ENCODE measurements around the gene LAD1.

Gene LAD1, protein sequence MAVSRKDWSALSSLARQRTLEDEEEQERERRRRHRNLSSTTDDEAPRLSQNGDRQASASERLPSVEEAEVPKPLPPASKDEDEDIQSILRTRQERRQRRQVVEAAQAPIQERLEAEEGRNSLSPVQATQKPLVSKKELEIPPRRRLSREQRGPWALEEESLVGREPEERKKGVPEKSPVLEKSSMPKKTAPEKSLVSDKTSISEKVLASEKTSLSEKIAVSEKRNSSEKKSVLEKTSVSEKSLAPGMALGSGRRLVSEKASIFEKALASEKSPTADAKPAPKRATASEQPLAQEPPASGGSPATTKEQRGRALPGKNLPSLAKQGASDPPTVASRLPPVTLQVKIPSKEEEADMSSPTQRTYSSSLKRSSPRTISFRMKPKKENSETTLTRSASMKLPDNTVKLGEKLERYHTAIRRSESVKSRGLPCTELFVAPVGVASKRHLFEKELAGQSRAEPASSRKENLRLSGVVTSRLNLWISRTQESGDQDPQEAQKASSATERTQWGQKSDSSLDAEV

DNA sequence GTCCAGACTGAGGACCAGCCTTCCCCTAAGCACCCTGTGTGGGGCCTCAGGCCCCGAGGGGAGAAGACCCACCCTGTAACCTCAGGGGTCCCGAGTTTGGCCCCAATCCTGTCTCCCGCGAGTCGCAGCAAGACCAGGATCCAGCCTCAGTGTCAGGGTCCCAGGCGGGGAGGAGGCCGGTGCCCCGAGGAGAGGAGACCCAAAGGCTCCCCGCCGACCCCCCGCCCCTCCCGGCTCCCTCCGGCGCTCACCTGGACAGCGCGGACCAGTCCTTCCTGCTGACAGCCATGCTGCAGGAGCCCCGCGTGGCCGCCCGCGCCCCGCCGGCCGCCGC, at the start of gene LAD1:
TSS of gene LAD1 (minus strand) at position 307 of the 334 bp plus-strand sequence. CDS start at position 289, 18 bp downstream.
- DNase-seq, result no peak

DNA sequence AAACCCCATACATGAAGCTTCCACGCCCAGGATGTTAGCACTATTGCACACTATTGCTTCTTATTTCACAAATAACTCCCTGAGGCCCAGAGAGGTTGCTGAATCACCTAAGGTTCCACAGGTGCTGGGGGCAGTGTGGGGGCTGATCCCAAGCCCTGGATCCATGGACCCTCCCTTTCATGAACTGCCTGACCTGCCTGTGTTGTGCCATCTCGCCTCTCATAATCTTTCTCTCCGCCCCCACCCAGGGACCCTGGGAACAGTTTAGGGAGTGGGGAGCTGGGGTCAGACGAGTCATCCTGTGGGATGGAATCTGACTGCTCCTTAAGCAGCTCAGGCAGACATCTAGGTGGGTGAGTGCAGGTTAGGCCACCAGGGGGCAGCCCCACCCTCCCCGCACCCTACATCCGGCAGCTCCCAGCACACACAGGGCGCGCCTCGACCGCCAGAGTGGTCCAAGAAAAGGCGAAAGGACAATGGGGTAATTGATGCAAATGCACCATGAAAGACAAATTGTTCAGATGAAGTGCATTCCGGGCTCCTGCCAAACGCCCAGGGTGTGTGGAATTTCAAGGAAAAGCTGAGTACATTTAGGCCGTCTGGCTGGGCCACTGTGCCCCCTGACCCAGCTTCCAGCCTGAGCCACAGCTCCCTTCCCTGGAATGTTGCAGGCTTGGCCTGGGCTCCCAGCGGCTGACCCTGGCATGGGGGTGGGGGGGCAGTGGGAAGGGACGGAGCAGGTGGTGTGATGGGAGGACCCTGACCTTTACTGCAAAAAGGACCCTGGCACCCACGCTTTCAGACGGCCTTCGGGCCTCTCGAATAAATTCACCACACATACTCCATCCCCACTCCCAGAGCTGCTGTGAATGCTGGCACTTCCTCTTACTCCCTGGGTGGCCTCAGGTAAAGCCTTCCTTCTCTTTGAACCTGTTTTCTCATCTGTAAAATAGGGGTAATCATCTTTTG, 49.1 kb upstream of the LAD1 start:
- peak; percentile 29 for DNase-seq

DNA sequence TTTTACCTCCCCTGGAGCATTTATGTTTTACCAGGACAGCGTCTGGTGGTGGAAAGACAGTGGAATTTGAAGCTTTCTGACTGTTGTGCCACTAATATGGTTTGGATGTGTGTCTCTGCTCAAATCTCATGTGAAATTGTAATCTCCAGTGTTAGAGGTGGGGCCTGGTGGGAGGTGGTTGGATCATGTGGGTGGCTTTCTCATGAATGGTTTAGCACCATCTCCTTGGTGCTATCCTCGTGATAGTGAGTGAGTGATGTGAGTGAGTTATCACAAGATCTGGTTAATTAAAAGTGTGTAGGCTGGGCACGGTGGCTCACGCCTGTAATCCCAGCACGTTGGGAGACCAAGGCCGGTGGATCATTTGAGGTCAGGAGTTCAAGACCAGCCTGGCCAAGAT, 46.2 kb upstream of the LAD1 start:
- no peak for DNase-seq

DNA sequence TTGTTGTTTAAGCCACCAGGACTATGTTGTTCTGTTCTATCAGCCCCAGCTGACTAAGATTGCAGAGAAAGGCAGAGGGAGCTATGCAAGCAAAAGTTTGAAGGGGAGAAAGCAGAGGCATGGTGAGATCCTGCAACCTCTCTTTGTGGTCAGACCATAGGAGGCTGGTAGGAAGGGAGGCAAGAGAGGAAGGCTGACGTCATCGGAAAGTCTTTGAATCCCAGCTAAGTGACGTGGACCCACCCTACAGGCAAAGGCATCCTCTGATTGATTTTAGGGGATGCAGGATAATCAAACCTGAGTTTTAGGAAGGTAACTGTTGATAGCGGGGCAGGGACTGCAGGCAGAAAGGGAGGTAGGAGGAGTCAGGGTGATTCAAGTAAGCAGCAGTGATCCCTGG, 45.7 kb upstream of the LAD1 start:
- no peak for DNase-seq

DNA sequence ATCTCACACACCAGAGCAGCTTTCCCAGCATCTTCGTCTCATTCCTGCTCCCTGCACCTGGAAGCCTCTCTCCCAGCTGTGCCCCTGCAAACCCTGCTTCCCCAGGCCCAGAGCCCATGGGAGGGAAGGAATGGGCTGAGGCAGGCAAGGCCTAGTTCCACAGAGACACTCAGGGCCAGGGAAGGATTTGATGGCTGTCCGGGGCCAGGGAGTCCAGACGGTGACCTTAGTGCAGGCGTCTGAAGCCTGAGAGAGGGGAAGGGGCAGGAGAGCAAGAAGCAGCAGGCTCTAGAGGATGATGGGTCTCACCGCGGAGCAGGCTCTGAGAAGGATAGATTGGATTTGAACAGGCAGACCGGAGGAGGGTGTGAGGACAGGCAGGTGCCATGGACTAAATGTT, 44.6 kb upstream of the LAD1 start:
- DNase-seq, result no peak

DNA sequence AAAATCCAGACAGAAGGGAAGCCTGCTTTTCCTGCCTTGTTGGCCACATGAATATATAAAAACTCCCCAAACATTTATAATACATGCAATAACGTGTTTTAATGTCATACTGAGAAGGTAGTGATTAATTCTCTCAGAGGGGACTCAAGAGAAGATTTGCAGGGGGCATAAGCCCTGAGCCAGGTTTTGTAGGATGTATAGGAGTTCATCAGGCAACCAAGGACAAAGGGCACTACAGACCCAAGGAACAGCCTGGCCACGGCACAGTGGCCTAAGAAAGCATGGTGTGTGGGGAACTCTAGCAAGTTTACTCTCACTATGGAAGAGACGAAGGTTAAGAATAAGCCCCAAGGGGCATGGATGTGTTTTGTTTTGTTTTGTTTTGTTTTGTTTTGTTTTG, 37.8 kb upstream of the LAD1 start:
- no peak for DNase-seq

DNA sequence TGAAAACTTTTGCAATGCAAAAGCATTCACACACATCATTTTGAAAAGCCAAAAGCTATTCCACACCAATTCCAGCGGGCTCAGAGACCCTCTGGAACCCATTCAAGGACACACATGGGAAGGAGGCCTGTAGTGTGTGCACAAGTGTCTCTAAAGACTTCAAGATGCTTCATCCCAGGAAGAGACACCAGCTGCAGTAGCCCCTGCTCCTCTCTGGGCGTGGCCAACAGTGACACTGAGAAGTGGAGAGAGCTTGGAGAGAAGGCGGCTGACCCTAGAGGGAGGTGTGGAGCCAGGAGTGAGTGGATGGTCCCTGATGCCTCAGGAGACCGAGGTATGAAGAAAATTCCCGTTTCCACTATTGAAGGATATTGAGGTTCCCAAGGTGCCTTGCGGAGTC, 37.3 kb upstream of the LAD1 start:
- peak; percentile 42 for DNase-seq

DNA sequence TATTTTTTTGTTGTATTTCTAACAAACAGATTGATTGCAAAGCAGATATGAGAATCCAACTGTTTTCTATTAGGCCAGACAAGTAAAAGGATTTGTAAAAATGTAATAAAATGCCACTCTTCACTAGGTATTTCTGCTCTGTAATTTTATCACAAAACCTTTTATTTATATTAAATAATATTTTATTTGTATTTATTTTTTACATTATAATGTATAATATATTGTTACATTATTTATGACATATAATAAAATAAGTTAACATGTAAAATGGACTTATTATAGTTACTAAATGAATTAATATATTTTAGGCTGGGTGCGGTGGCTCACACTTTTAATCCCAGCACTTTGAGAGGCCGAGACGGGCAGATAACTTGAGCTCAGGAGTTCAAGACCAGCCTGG, 35.1 kb upstream of the LAD1 start:
- DNase-seq, result no peak

DNA sequence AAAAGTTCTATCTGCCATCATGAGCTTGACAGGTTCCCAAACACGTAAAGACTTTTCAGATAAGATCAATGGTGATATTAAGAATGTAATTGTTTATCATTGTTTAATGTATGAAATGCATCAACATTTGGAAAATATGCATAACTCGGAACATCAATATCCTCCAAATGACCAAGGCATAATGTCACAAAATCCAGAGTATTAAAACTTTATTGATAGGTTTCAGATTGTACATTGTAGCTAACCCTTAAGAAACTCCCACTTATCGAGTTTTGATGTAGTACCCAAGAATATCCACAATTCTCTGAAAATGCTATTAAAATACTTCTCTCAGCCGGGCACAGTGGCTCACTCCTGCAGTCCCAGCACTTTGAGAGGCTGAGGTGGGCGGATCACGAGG, 34.5 kb upstream of the LAD1 start:
- no peak for DNase-seq

DNA sequence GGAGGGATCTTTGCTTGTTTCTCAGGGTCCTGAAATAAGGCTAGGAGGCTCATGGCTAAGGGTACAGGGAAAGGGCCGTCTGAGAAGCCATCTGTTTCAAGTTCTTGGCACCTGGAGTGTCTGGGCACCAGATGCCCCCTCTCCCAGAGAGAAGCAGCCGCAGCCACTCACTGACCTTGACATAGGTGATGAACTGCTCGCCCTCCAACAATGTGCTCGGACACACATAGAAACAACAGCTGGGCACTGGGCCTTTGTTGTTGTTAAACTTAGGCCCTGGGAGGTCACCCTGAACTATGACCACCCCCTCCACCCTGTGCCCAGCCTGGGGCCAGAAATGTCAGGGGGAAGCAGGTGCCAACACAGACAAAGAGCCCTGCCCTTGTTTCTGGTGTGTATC, 31.7 kb upstream of the LAD1 start:
- no peak for DNase-seq

DNA sequence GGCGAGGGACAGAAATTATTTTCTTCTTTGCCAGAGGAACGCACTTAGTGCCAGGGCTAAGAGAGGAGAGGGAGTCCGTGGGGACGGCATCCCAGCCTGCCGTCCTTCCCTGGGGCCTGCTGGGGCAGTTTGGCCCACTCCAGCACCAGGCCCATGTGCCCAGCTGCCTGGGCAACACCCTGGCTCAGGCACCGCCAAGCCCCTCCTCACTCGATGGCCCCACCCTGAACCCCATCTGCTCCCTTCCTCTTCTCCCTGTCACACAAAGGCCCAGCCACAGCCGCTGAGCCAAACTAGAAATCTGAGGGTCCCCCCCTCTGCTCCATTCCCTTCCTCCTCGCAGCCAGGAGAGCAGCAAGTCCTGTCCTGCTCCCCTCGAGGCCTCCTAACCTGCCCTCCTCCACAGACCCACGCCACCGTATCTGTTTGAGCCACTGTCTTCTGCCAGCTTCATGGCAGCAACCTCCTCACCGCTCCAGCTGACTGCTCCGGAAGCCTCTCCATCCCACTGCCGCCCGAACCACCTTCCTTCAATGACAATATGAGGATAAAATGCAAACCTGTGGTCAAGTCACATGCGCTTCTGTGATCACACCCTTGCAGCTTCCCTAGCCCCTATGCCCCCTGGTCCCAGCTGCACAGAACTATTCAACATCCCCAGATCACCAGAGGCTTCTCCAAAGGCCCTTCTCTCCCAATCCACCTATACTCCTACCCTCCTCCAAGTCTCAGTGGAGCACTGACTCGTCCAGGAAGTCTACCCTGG, 30.8 kb upstream of the LAD1 start:
- no peak for DNase-seq

DNA sequence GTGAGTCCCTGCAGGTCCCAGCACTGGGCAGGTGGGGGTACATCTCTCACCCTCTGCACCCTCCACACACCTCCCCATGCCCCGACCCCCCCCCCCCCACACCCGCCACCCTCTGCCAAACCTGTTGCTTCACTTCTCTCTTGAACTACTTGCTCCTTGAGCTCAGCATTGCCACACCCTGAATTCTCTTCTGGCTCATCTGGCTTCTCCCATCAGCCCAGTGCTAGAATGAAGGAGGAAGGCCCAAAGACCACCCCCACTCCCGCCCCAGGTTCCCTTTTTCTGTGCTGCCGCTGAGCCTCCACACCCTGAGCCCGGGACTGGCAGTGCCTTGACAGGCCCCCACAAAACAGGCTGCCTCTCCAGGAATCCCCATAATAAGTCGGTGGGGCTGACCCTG, 28.8 kb upstream of the LAD1 start:
- no peak for DNase-seq

DNA sequence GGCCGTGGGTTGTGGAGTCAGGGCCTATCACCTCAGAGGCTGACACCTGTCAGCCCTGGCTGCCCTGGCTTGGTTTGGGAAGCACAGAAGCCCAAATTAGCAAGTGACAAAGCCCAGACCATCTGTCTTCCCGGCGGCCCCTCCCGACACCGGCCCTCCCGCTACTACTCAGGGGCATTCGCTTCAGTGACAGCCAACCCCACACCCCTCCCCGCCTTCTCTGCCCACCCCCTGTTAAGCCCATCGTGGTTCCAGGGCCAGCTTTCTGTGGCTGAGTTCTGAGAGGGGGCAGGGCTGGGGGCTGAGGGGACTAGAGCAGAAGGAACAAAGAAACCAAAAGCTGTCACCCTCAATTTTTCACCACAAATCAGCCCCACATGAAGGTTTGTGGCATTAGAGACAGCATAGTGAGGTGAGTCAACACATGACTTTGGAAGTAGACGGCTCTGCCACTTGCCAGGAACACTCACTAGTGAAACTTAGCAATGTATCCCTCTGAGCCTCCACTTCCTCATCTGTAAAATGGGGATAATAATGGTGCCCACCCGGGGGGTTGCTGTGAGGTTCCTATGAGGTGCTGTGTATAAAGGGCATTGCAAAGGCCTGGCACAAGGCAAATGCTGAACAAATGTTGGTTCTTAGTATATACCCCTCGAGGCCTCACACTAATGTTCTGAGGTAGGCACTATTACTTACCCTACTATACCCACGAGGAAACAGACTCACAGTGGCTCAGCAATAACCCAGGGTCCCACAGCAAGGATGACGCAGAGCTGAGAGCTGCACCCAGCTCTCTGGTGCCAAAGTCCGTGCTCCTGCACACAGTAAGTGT, 27.6 kb upstream of the LAD1 start:
- DNase-seq, result no peak

DNA sequence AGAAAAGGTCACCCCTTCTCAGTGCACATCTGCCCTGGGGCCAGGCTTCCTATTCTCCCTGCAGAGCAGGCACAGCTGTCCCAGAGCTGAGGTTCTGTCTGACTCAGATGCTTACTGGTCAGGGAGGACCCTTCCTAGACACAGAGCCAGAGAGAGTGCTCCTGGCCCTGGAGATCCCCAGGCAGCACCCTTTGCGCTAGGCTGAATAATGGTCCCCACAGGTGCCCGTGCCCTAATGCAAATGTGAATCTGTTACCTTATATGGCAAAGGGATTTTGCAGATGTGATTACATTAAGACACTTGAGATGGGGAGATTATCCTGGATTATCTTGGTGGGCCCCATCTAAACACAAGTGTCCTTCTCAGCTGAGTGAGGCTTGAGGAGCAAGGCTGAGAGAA, 25.0 kb upstream of the LAD1 start:
- no peak for DNase-seq

DNA sequence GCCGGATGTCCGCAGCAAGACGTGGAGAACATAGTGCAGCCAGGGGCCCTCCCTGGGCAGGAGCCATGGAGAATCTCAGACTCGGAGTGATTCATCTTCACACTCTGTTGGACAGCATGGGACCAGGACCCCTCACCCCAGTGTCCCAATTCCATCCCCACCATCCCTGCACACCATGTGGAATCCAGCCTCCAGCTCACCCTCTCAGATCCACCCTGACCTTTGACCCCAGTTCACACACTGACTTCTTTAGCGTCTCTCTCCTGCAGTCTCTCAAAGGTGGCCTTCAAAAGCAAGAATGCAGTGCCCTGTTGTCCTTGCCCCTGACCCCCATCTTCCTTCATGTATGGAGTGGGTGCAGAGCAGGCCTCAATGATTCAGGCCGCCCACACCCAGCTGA, 24.5 kb upstream of the LAD1 start:
- DNase-seq, result no peak

DNA sequence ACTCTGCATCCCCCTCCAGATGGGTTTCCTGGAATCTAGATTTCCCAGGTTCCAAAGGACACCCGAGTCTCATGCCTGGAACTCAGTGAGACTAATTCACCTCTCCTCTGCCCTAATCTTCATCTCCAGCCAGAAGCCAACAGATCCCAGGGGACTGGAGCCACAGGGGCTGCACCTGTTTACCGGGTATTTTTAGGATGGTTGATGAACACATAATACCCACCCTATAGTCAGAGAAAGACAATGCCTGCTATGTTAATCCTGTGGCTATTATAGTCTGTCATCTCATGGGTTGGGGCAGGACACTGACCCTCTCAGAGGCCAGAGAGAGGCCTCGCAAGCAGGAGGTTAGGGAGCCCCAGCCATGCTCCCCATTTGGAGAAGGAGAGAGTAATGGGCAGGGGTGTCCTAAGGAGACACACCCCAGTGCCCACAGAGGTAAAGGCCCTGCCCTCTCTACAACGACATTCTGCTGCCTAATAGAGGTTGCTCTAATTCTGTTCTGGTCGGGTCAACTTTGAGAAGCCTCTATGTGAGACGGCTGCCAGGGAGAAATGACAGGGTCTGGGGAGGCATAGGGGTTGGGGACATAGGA, 23.4 kb upstream of the LAD1 start:
- no peak for DNase-seq

DNA sequence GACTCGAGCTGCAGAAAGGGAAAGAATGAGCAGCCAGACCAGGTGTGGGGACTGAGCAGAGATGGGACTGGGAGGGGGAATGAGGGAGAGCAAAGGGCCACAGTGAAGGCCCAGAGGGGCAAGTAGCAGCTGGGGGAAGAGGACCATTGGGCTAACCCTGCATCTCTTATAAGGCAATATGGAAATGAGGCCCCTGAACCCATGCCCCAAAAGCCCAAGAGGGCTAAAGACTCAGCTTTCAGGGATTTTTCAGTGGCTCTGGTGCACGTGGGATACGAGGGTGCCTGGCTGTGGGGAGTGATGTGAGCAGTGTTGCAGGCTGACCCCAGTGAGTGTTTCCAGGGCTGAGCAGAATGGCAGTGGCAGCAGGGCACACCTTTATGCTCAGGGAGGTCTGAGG, 22.9 kb upstream of the LAD1 start:
- no peak for DNase-seq

DNA sequence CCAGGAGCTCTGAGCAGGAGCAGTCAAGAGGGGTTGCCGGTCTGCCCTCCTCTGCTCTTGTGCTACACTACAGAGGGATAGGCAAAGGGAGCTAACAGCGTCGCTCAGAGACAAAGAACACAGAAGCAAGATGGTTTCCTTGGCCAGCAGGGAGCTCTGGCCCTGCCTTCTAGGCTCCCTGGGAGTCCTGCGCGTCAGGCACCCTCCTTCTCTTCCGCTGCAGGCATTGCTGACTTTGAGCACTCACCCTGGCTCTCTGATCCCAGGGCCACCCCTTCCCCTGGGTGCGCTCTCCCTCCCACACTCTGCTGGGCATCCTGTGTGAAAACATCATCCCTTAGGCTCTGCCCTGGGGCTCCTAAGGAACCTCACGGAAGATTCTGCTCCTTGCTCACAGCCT, 21.9 kb upstream of the LAD1 start:
- DNase-seq, result no peak

DNA sequence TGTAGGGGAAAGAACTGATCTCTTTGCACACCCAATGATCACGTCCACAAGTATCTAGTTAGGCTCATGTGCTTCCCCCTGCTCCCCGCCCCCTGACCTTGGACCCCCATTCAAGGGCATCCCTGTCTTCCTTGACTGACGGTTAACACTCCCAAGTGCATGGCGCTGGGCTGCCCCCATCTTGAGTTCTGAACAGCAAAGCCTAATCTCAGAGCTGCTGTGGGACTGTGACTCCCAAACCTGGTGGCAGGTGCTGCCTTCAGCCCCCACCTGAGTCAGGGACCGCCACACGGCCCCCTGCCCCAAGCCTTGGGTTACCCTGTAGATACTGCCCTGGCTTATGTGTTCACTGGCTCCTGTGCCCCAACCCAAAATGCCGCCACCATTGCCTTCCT, 21.5 kb upstream of the LAD1 start:
- DNase-seq, result no peak

DNA sequence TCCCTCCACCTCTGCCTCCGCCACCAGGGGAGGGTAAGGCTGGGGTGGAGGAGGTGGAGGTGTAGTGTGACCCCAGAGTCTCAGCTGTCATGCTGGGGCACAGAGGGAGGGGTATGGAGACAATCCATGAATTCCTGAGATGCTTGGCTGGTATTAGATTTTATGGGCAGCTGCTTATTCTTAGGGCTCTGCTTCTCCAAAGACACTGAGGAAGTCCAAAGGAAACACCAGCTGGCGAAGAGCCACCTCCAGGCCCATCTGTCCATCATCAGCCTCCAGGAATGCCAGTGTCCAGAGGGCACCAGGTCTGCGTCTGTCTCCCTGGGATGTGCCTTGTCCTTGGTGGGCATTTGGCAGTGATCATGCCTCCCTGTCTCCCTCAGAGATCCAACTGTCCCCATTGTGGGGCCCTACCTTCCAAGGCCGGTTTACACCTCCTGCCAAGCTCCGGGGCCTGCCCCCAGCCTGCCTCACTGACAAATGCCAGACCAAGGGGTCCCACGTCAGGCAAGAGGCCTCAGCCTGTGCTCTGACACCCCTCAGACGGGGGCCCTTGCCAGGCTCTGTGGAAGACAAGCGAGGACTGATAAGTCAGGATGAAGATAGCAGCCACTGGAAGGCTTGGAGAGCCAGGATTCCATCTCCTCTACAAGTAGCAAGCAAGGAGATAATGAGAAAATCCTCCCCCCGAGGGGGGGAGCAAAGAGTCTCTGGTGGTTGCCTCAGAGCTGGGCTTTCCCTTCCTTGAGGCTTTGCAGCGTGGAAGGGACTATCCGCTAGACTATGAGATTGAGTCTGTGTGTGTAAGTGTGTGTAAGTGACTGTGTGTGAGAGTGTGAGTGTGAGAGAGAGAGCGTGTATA, 20.9 kb upstream of the LAD1 start:
- no peak for DNase-seq

DNA sequence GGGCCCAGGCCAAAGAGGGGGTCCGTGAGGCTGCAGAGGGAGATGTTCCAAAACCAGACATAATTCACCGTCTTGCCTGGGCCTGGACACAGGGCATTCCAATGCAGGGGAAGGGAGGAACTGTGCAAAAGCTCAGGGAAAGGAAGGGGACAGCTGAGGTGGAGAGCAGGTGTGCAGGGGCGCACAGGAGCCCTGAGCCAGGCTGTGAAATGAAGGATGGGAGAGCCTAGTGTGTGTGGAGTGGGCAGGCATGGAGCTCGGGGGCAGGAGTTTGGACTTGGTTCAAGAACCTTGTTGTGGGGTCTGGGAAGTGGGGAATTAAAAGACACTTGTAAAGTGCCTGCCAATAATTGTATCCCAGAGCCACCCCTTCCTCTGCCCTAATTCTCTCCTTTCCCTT, 20.1 kb upstream of the LAD1 start:
- no peak for DNase-seq
